Tongue (tissue), 2 donors: ENCODE measurements around the gene SHISA9. TPM values are rescaled to one million over a fixed set of nuclear protein-coding genes. Genes with fewer than 3 reads are reported as not detected.
"Not testable (repeated sequence)": the region's sequence is repeated elsewhere in the genome, so short reads cannot be mapped to it uniquely, and the experiment has no call there.

Experiments
- DNase-seq: peaks from one replicate; pipeline ENCODE4 v3.0.0-alpha.2; 2015
- total RNA-seq: library from RNA; depleted of rRNA; stranded (reverse); fragments of >200 nt; gene quantifications from one replicate; pipeline ENCODE4 v1.2.3, GENCODE V29; 2014

The SHISA9 gene
- 2.6 TPM for total RNA-seq

GRCh38 chr16:12901597-12902461 lies at the start of gene SHISA9:
SHISA9 (plus strand) TSS chr16:12901598.
- DNase-seq: peak; percentile 23

- no peak for DNase-seq
Measured at GRCh38 chr16:12853972-12854371, 47.4 kb upstream of the SHISA9 start.

- DNase-seq: not testable (repeated sequence)
Measured at GRCh38 chr16:12857435-12857834, 44.0 kb upstream of the SHISA9 start.

GRCh38 chr16:12862327-12862726 lies 39.1 kb upstream of the SHISA9 start:
- DNase-seq: no peak

- no peak for DNase-seq
Measured at GRCh38 chr16:12862941-12863340, 38.5 kb upstream of the SHISA9 start.

GRCh38 chr16:12866981-12867551 lies 34.3 kb upstream of the SHISA9 start:
- no peak for DNase-seq

GRCh38 chr16:12868169-12868568 lies 33.2 kb upstream of the SHISA9 start:
- DNase-seq: no peak

GRCh38 chr16:12868788-12869187 lies 32.6 kb upstream of the SHISA9 start:
- DNase-seq: no peak

- DNase-seq: no peak
Measured at GRCh38 chr16:12869698-12870427, 31.5 kb upstream of the SHISA9 start.

GRCh38 chr16:12871784-12872183 lies 29.6 kb upstream of the SHISA9 start:
- DNase-seq: no peak

GRCh38 chr16:12874186-12874585 lies 27.2 kb upstream of the SHISA9 start:
- no peak for DNase-seq

GRCh38 chr16:12876778-12877177 lies 24.6 kb upstream of the SHISA9 start:
- no peak for DNase-seq

GRCh38 chr16:12878973-12879372 lies 22.4 kb upstream of the SHISA9 start:
- DNase-seq: no peak

GRCh38 chr16:12879812-12880211 lies 21.6 kb upstream of the SHISA9 start:
- DNase-seq: no peak

GRCh38 chr16:12881182-12881581 lies 20.2 kb upstream of the SHISA9 start:
- DNase-seq: no peak

GRCh38 chr16:12881740-12882139 lies 19.7 kb upstream of the SHISA9 start:
- peak; percentile 13 for DNase-seq

- DNase-seq: no peak
Measured at GRCh38 chr16:12885742-12886141, 15.7 kb upstream of the SHISA9 start.

GRCh38 chr16:12891836-12892235 lies 9.6 kb upstream of the SHISA9 start:
- no peak for DNase-seq

- DNase-seq: no peak
Measured at GRCh38 chr16:12893050-12893750, 8.2 kb upstream of the SHISA9 start.

- peak; percentile 36 for DNase-seq
Measured at GRCh38 chr16:12896562-12896961, 4.8 kb upstream of the SHISA9 start.

- DNase-seq: no peak
Measured at GRCh38 chr16:12898551-12898950, 2.8 kb upstream of the SHISA9 start.

- no peak for DNase-seq
Measured at GRCh38 chr16:12899529-12900143, 1.8 kb upstream of the SHISA9 start.
